Measurements from ENCODE around the gene GSE1.

Gene GSE1

DNA sequence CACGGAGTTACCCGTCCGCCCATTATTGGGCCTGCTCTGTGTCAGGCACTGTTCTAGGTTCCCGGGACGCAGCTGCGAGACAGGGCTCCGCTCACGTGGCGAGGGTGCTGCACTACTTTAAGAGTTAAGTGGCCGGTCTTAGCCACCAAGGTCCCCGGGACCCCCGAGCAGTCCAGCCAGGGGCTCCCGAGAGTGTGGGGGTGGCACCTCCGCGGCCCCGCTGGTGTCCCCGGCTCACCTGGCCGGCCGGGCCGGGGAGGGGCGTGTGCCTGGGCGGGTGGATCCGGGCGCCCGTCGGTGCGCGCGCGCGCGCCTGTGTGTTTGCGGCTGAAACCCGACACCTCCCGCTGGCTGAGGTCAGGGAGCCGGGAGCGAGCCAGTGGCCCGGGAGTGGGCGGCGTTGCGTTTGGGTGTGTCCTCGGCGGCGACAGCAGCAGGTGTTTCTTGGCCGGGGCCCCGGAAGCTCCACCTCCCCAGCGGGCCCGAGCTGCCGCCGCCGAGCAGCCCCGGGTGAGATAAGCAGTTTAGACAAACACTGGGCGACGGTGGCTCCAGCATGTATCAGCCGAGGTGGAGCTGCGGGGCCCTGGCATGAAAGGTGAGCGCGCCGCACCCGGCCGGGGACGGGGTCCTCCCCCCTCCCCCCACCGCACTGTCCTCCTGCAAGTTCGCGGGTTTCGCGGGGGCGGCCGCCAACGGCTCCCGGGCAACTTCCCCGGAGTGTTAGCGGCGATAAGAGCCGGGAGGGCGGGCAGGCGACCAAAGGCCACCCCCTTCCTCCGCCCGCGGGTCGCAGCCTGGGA lies at the start of gene GSE1:
TSS of gene GSE1 (plus strand) at position 522 of the 803 bp plus-strand sequence. CDS start at position 592, 70 bp downstream.
- DNase-seq = peak; percentile 97

DNA sequence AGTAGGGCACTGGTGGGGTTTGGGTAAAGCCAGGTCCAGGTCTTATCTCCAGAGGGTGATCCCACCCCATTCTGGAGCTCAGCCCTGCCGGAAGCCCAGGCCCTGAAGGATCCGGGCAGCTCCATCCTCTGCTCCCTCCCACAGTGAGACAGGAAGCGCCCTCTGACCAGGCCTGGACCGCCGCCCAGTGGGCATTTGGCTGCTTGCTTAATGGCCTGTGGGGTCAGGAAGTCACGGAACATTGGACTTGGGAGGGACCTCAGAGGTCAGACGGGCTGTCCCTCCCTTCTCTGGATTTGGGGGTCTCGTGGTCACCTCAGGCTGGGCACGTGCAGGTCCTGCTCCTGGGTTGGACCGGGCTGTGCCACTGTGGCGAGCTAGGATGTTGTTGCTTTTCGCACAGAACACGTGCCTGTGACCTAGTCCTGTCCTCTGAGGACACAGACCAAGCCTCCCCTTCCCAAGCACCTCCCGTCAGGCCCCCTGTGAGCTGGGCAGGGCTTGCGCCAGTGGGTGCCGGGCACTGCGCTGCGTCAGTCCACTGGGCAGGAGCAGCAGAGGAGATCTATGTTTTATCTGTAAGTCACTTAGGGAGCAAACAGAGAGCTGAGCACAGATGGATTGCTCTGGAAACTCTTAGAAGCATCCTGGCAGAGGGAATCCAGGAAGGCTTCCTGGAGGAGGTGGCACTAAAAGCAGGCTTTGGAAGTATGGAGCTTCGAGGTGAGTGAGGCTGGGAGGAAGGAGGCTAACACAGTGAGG lies 49.4 kb upstream of the GSE1 start:
- no peak for DNase-seq

DNA sequence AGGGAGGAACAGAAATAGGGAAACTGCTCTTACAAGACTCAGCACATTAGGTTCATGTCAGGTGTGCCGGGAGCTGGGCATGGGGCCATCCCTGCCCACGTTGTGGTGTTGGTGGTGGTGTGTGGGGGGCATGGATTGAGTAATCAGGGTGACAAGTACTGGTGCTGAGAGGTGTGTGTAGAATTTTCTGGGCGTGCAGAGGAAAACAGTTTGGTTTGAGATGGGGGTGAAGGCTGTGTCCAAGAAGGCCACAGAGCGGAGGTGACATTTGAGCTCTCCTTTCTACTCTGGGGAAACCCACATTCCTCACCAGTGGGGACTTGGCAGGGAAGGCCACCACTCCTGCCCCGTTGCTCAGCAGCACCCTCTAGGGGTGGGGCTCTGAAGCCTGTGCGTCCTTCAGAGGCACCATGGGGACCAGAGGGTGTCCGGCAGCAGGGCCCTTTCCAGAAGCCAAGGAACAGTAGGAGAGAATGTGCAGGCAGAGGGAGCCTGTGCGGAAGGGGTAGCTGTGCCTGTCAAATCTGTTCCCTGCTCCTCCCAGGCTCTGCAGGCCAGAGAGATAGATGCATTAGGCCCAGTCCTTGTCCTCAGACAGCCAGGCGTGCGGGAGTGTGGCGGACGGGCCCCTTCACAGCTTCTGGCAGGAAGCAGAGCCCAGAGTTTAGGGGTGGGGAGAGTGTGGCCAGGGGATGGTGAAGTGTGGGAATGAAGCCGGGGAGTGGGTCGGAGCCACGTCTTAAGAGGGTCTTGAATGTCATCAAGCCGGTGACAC lies 48.7 kb upstream of the GSE1 start:
- DNase-seq = no peak

DNA sequence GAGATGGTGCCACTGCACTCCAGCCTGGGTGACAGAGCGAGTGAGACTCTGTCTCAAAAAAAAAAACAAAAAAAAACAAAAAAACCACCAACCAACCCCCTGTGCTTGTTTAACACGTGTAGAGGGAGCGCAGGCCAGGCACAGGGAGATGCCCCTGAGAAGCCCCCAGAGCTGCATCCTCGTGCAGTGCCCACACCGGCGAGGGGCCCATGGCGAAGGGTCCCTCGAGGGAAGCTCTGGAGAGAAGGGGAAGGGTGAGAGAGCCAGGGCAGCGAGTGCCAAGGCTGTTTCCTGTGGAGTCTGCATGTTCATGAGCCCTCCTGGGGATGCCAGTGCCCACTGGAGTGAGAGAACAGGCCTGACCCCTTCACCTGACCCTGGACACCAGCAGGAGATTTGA lies 47.8 kb upstream of the GSE1 start:
- no peak for DNase-seq

DNA sequence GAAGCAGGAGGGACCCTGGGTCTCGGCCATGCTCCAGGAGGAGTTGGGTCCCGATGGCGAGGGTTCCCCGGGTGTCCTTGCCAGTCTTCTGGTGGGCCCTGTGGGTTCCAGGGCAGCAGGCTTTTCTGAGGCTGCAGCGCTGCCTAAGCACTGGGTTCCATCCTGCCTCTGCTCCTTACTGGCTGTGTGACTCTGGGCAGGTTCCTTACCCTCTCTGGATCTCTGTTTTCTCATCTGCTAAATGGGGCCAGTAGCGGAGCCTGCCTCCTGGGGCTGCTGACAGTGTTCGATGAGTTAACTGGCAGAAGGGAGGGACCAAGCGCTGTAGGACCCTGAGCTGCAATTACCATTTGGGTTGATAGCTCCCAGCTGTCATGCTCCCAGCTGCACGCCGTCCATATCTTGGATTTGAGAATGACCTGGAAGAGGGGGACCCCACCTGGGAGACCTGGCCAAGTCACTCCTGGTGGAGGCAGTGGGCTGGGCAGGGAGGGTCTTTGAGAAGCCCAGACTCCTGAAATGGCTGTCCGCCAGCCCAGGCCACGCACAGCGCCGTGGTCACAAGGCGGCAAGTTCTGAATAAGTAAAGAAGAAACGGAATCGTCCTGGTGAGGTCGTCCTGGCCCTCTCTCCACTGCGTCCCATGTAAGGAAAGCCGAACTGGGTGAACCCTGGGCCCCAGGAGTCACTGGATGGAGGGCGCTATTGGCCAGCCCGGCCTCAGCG lies 47.2 kb upstream of the GSE1 start:
- no peak for DNase-seq

DNA sequence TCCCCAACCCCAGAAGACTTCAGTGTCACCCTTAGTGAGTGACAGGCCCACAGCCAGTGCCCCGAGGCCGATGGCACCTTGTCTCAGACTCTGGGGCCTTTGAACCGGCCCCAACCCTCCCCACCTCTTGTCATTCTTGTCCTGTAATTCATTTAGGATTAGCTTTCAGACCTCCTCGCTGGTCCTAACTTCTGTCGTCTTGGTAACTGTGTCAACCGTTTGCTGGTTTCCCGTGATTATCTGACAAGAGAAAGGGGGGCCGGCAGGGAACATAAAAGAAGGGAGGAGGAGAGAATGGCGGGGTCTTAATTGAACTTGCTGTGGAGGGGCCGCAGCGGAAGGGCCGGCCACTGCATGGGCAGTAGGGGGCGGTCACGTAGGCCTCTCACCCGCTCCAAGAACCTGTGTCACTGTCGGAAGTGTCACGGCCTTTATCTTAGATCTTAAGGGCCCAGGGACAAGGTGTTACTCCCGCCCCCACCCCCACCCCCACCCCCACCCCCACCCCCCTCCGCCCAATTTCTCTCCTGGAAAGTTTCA lies 46.5 kb upstream of the GSE1 start:
- DNase-seq = no peak

DNA sequence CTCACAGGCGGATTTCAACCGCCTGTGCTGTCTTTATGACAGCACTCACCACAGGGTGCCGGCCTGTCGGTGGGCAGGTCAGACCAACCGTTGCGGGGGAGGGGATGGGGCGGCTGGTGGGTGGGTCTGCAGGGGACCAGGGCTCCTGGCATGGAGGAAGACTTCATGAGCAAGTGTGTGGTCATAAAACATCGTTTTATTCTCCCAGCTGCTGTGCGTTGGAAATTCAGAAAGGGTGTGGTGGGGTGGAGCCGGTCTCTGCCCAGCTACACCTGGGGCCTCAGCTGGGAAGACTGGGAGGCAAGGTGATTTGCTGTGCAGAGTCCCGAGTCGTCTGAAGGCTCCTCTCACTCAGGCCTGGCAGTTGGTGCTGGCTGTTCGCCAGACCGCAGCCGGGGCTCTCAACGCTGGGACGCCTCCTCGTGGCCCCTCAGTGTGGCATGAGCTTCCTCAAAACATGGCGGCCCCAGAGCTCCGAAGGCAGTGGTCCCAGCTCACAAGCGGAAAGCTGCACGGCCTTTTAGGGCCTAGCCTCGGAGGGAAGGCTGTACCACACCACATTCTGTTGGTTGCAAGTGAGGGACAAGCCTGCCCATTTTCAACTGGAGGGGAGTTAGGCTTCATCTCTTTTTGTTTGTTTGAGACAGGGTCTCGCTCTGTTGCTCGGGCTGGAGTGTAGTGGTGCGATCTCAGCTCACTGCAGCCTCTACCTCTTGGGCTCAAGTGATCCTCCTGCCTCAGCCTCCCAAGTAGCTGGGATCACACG lies 45.8 kb upstream of the GSE1 start:
- DNase-seq = no peak

DNA sequence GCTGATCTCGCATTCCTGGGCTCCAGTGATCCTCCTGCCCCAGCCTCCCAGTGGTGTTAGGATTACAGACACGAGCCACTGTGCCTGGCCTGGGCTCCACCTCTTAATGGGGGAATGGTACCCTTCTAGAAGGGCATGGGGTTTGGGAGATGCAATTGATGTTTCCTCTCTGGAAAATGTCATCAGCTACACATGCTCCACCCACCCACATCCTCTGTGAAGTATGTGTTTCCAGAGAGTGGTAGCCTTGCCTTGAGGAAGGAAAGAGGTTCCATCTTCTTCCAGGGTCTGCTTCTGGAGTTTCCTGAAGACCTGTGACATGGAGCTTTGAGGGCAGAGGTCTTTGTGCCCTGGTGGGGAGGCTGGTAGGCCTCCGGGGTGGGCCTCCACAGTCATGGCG lies 45.2 kb upstream of the GSE1 start:
- DNase-seq = no peak

DNA sequence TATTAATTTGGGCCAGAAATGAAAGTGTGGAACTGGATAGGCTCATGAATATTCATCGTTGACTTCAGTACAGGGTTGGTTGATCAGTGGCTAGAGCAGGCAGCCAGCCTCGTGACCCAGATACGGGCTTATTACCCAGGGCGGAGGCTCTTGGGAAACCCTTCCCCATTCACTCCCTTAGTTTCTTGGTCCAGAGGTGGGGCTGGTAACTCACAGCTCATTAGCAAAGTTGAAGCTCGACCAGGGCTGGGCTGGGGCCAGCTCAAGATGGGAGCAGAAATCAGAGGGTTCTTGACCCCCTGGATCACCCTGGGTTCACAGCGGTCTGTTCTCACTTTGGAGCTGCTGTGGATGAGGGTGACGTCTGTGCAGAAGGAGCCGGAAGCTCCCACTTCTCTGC lies 44.6 kb upstream of the GSE1 start:
- DNase-seq = no peak

DNA sequence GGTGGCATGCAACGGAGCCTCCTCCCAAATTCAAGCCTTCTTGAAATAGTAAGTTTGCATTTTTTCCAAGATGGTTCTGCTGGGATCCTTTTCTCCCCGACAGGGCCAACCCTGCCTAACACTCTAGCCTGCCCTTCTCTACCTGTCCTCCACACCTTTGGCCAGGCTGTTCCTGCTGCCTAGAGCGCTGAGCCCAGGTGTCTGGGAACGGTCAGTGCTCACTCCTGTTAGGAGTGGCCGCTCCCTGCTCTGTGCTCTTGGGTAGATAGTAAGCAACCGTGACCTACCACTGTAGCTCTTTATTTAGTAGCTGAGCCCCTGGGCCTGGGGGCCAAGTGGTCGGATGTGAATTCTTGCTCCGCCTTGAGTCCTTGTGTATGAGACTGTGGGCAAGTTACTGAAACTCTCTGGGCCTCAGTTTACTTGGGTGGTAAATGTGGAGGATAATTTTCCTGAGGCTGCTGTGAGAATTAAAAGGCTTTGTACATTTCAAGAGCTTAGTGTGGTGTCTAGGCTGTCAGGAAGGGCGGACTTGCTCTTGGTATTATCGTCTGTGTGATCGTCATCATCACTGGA lies 44.0 kb upstream of the GSE1 start:
- DNase-seq = no peak

DNA sequence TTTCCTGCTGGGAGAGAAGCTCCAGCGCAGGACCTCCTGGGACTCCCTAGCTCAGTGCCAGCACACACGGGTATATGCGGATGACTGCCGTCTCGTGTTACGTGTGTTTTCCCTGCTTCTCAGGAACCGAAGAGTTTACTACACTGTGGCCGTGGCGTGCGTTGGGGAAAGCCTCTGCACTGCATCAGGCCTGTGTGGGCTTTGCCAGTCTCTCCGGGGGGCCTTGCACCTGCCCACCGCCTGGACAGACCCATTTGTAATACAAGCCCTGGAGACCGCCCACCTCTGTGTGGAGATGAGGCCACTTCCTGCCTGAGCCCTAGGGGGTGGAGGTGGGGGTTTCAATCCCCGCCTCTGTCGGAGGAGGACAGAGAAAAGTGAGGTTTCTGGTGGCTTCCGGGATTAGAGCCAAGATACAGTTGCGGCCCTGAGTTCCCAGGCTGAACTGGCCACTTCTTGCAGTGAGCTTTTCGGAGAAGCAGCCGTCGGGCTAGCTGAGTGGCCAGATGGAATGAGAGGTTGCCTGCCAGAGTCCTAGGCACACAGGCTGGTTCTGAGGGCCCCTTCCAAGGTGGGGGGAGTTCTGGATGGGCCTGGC lies 43.4 kb upstream of the GSE1 start:
- DNase-seq = peak; percentile 47

DNA sequence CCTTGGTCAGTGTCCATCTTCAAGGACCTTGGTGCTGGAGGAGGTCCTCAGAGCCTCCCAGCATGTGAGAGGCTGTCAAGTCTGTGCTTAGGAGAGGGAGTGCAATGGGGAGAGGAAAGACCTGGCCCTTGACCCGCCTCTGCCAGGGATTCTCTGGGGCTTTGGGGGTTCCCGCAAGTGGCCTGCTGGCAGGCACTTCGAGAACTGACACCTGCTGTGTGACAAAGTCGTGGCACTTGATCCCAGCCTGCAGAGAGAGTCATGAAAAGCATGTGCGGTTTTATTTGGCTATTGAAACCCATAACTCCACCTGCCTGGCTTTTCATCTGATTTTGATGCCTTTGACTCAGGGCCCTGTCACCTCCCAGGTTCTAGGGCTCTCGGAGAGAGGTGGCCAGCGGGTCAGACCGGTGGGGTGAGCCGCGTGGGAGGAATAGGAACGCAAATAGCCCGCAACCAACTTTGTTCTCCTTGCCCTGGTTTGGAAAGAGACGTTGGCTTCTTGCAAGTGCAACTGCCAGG lies 42.8 kb upstream of the GSE1 start:
- DNase-seq = no peak

DNA sequence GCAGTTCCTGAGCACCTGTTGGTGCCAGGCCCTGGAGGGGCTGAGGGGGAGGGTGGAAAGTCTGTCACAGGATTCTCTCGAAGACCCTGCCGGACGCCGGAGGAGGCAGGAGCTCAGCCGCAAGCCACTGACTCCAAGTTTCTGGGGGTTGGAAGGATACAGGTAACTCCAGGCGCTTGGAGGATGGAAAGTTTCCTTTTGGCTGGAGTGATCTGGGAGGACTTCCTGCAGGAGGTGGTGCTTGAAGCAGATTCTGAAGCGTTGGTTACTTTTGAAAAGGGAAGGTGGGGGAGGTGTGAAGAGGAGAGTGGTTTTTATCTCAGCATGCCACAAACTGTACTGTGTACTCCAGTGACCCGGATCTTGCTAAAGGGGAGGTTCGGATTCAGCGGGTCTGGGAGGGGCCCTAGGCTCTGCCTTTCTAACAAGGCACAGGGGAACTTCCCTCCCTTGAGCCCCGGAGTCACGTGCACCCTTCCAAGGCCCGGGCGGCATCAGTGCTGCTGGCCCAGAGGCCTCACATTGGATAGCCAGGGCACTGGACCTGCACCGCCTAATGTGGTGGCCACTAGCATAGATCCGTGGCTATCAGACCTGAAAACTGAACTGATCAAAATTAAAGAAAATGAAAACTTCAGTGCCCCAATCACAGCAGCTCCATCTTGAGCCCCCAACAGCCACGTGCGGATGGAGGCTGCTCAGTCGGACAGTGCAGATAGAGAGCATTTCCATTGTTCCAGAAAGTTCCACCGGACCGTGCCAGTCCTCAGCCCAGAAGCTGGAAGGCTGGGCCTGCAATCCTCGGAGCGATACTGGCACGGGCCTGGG lies 42.2 kb upstream of the GSE1 start:
- no peak for DNase-seq

DNA sequence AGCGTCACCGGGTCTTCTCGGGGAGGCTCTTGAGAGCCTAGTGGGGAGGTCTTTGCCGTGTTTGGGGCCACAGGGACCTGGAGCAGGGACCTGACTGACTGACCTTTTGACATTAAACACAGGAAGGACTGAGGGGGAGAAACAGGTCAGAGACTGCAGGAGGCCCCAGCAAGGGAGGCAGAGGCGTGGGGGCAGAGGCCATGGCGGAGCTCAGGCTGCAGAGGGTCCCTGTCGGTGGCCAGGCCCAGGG lies 41.6 kb upstream of the GSE1 start:
- DNase-seq = no peak

DNA sequence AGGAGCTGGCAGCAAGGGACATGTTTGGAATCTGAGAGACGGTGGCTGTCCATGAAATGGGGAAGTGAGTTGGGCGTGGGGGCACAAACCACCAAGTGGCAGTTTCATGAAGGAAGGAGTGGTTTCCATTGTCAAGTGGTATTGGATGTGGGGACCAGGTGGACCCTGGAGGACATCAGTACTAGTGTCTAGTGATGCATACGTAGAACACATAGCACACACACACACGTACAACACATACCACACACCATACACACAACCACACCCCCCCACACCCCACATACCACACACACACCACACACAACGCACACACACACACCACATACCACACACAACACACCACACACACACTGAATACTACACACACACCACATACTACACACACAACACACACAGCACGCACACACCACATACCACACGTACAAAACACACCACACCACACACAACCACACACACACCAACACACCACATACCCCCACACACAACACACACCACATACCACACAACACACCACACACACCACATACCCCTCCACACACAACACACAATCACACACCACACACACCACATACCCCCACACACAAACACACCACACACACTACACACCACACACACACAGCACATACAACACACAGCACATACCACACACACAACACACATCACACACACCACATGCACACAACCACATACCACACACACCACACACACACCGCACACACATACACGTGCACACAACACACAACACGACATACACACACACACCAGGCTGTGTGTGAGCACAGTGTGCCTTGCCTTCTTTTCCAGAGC lies 41.1 kb upstream of the GSE1 start:
- no peak for DNase-seq

DNA sequence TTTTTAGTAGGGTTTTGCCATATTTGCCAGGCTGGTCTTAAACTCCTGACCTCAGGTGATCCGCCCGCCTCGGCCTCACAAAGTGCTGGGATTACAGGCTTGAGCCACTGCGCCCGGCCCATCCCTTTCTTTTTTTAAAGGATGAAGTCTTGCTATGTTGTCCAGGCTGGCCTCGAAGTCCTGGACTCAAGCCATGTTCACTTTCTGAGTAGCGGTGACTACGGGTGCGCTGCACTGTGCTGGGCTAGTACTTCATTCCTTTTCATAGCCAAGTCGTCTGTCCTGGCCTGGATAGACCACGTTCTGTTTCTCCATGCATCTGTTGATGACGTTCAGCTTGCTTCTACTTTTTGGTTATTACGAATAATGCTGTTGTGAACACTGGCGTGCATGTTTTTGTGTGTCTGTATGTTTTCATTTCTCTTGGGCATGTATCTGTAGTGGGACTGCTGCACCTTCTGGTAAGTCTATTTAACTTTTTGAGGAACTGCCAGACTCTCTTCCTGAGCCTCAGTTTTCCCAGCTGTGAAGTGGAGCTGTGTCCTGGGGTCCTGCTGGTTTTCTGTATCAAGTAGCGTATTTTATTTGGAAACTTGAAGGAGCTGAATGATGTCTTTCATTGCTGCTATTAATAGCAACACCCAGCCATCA lies 40.0 kb upstream of the GSE1 start:
- DNase-seq = no peak

DNA sequence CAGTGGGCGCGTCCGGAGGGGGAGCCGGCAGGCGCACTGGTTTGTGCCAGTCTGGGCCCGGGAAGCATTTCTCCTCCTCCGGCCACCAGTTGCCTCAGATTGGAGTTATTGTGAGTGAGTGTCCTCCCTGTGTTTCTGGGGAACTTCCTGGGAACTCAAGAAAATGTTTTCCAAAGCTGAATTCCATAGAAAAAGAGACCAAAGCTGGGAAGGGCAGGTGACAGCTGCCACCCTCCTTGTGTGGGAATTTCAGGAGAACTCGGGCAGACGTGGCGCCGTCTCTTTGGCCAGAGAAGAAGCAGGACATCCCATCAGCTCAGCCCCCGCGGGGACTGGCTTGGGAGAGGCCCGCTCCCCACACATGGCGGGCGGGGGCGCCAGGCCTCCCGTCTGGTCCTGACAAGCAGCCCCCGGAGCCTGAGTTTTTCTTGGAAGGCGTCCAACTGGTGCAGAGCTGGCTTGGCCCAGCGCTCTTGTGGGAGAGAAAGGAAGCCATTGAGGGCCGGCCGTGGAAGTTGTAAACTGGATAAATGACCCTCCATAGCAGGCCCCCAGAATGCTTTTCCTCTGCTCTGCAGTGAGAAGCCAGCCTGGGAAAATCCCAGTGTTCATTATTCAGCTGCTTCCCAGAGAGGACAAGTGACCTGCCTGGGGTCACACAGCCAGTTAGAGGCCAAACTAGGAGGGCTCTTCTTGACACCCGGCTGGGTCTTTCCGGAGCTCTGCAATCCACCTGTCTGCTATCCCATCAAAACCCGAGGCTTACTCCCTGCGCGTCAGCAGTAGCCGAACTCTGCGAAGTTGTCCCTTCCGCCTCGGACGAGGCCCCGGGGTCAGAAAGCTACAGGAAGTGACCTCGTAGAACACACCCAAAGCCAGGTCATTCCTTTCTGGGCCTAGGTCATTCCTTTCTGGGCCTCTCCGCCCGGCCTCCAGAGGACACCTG lies 39.2 kb upstream of the GSE1 start:
- no peak for DNase-seq
